Fibroblast of pulmonary artery (primary cell): ENCODE data around the gene IPO13.

Experiments used
- DNase-seq: peaks from one replicate; pipeline ENCODE4 v3.0.0-alpha.2; 2010; ENCODE audit warnings: low read depth
- H3K4me3 ChIP-seq: replicated peaks from 2 replicates; pipeline ENCODE4 v1.5.1; 2011; ENCODE audit warnings: low read depth, mild to moderate bottlenecking, control low read depth, low read length, moderate library complexity
- CTCF ChIP-seq: IDR thresholded peaks from 2 replicates; pipeline ENCODE4 v1.5.1; 2011; ENCODE audit warnings: mild to moderate bottlenecking, control low read depth, low read length, inconsistent platforms; ENCODE audit errors: missing control alignments

The IPO13 gene

GRCh38 chr1:43969416-43969745 is 22.6 kb downstream of the IPO13 start:
- peak overlapping the region; percentile 97 for H3K4me3 ChIP-seq
- no peak for DNase-seq
- TF ChIP-seq CTCF, result no peak

- H3K4me3 ChIP-seq, result peak within 1 kb of the TSS; percentile 97
- TF ChIP-seq CTCF, result no peak
- peak; percentile 98 for DNase-seq
Observed at GRCh38 chr1:43969746-43970466, 23.2 kb downstream of the IPO13 start, which contains the start of gene DPH2. Gene DPH2, plus strand, starts transcription at chr1:43970010. Its CDS starts 166 bp downstream, at chr1:43970176.

GRCh38 chr1:43970502-43970901 is 23.8 kb downstream of the IPO13 start:
- no peak for TF ChIP-seq CTCF
- peak overlapping the region; percentile 97 for H3K4me3 ChIP-seq
- no peak for DNase-seq

GRCh38 chr1:43970911-43971310 is 24.2 kb downstream of the IPO13 start:
- peak overlapping the region; percentile 97 for H3K4me3 ChIP-seq
- TF ChIP-seq CTCF, result no peak
- no peak for DNase-seq

- no peak for TF ChIP-seq CTCF
Observed at GRCh38 chr1:43971336-43971980, 24.7 kb downstream of the IPO13 start.

GRCh38 chr1:43973981-43974442 is 27.3 kb downstream of the IPO13 start:
- no peak for TF ChIP-seq CTCF
- DNase-seq, result no peak
- peak overlapping the region; percentile 90 for H3K4me3 ChIP-seq

More at GRCh38 chr1:43971336-43971980, 24.7 kb downstream of the IPO13 start:
- H3K4me3 ChIP-seq, result no peak overlapping the region
- DNase-seq, result no peak
